Measurements from ENCODE around the gene TBC1D22B. TPM values are rescaled to one million over a fixed set of nuclear protein-coding genes. Genes with fewer than 3 reads are reported as not detected.
A peak's percentile ranks its signal among the peaks of the same experiment; 100 is the strongest.

The TBC1D22B gene
- total and polyA plus RNA-seq, 9 of the 15 experiments (the other 6 are each of a cell fraction or from before 2014, with no cell fraction given), result 4.8 to 24.2 (median 13.5) TPM

GRCh38 chr6:37288247-37288646 is 30.7 kb downstream of the TBC1D22B start:
- no peak overlapping the region for H3K27ac ChIP-seq (ENCODE audit: extremely low read depth, low read depth, low read length)
- 39% methylated on average over 2 of the region's 2 CpGs for WGBS (ENCODE audit: insufficient coverage, low coverage, missing lambda C conversion rate)
- intact Hi-C loops (cut with micrococcal nuclease) (no loop called here), in situ Hi-C loops (cut with MboI) (no loop called here)
- no peak overlapping the region for H3K4me2 ChIP-seq (ENCODE audit: insufficient read depth, low read length)
- CTCF ChIA-PET (ENCODE audit: low intra/inter-chr PET ratio), result no interaction called here
- FAIRE-seq (no peak), DNase-seq (ENCODE audit: extremely low read depth in 1 of 4, low spot score in 3 of 4) (no peak), ATAC-seq (no peak)
- no peaks in the 10 kb centered on the region for H3K9me1 ChIP-seq (ENCODE audit: control insufficient read depth, insufficient read depth, low read length)
- BruUV-seq (replicated peaks), result no TSS peak
- H3K79me2 ChIP-seq (ENCODE audit: control insufficient read depth, insufficient read depth, low read length), result no peaks in the 10 kb centered on the region
- POLR2A ChIA-PET, result interaction anchor here (0.6 kb wide), 1 partner anchor 9 kb away, joined by 4 read pairs; no protein-coding TSS in a partner anchor
- H3K4me1 ChIP-seq (replicated peaks in 1 of 2; ENCODE audit: control insufficient read depth in 2 of 2, insufficient read depth in 2 of 2, low read length in 2 of 2), result peaks cover 0 to 2% of the 10 kb centered on the region in 2 experiments; a peak in 2 of 5 replicates
- H3K27me3 ChIP-seq (ENCODE audit: control insufficient read depth in 2 of 2, insufficient read depth in 2 of 2, low read length in 2 of 2), result no peaks in the 10 kb centered on the region
- TF ChIP-seq FOSL1 (tag; conservative IDR thresholded peaks at IDR 0.05), result peak; percentile 31; the same call in 1 of the 2 replicates
- peak; percentile 62; the same call in 1 of the 2 replicates for TF ChIP-seq ATF3 (IDR thresholded peaks at IDR 0.05)
- no peak for TF ChIP-seq ATF3 (CRISPR knock-in tag; conservative IDR thresholded peaks at IDR 0.05)
- TF ChIP-seq JUND (IDR thresholded peaks at IDR 0.05; ENCODE audit: borderline replicate concordance, low read depth, low read length), result peak; percentile 41; the same call in 1 of the 2 replicates
- TF ChIP-seq JUND (tag; IDR thresholded peaks at IDR 0.05; ENCODE audit: borderline replicate concordance, low read depth, low read length), result no peak
- TF ChIP-seq ZNF212 (CRISPR knock-in tag; IDR thresholded peaks at IDR 0.05), result no peak
- H2AFZ ChIP-seq (ENCODE audit: low read depth, low read length), result no peak overlapping the region
- no peak overlapping the region for H3K9ac ChIP-seq (ENCODE audit: insufficient read depth in 1 of 2, low read depth in 2 of 2, low read length in 2 of 2)
- no peak overlapping the region for H3K4me3 ChIP-seq
- H4K20me1 ChIP-seq (replicated peaks; ENCODE audit: control insufficient read depth, insufficient read depth, low read length), result no peaks in the 10 kb centered on the region
- no peaks in the 10 kb centered on the region for H3K9me3 ChIP-seq (replicated peaks; ENCODE audit: control insufficient read depth, insufficient read depth, low read depth, low read length)
- peaks cover 85% of the 10 kb centered on the region for H3K36me3 ChIP-seq (ENCODE audit: control insufficient read depth, insufficient read depth, low read length)
